ENCODE measurements around the gene TIMM10B. TPM values are rescaled to one million over a fixed set of nuclear protein-coding genes. Genes with fewer than 3 reads are reported as not detected.

The TIMM10B gene
- total RNA-seq, 1 experiment from 2014 or later, result 63.8 TPM

- H3K36me3 ChIP-seq (ENCODE audit: control insufficient read depth, insufficient read depth, low read length), result no peaks in the 10 kb centered on the region; the same call in 1 of the 2 replicates
- intact Hi-C loops (cut with micrococcal nuclease; ENCODE audit: unreplicated experiment), result no loop called here
- no peak overlapping the region for H3K27ac ChIP-seq (ENCODE audit: low read length)
- in situ Hi-C loops (cut with HindIII; ENCODE audit: low pct_unique_long_range_greater_than_20kb, low sequenced_read_pairs), result no loop called here
- no peaks in the 10 kb centered on the region for H3K4me1 ChIP-seq (ENCODE audit: control insufficient read depth, insufficient read depth, low read length)
- DNase-seq (ENCODE audit: low read depth, low spot score) (no peak), ATAC-seq (no peak)
- H3K27me3 ChIP-seq (ENCODE audit: control insufficient read depth, insufficient read depth, low read length), result no peaks in the 10 kb centered on the region
- no TSS peak for BruUV-seq (replicated peaks)
- no peak overlapping the region for H3K4me3 ChIP-seq (ENCODE audit: low read depth in 2 of 2, low read length in 2 of 2)
- no peaks in the 10 kb centered on the region for H3K9me3 ChIP-seq (ENCODE audit: control insufficient read depth, insufficient read depth, low read depth, low read length)
- ChIA-PET POLR2A (no interaction called here), CTCF (interaction anchor here (1.0 kb wide), 2 partner anchors 10 to 74 kb away, joined by 3 to 4 read pairs; no protein-coding TSS in a partner anchor)
- TF ChIP-seq CTCF (IDR thresholded peaks at IDR 0.05) (no peak), TCF7L2 (IDR thresholded peaks at IDR 0.05; ENCODE audit: low read depth, low read length) (no peak), REST (IDR thresholded peaks at IDR 0.05; ENCODE audit: insufficient read depth in 1 of 2, low read depth in 2 of 2, low read length in 1 of 2) (no peak), SIN3A (IDR thresholded peaks at IDR 0.05; ENCODE audit: borderline replicate concordance, insufficient read depth, low read depth, low read length) (no peak), POLR2AphosphoS5 (IDR thresholded peaks at IDR 0.05; ENCODE audit: low read depth, low read length) (no peak)
These were observed 28.1 kb upstream of the TIMM10B start for GRCh38 chr11:6453152-6453551.

- H3K27me3 ChIP-seq (ENCODE audit: control insufficient read depth, insufficient read depth, low read length), result no peaks in the 10 kb centered on the region
- ATAC-seq (no peak), DNase-seq (ENCODE audit: low read depth, low spot score) (no peak)
- H3K36me3 ChIP-seq (ENCODE audit: control insufficient read depth, insufficient read depth, low read length), result no peaks in the 10 kb centered on the region; the same call in 1 of the 2 replicates
- no peak overlapping the region for H3K27ac ChIP-seq (ENCODE audit: low read length)
- no peak overlapping the region for H3K4me3 ChIP-seq (ENCODE audit: low read depth in 2 of 2, low read length in 2 of 2)
- in situ Hi-C loops (cut with HindIII; ENCODE audit: low pct_unique_long_range_greater_than_20kb, low sequenced_read_pairs), result no loop called here
- no peaks in the 10 kb centered on the region for H3K9me3 ChIP-seq (ENCODE audit: control insufficient read depth, insufficient read depth, low read depth, low read length)
- TF ChIP-seq TCF7L2 (IDR thresholded peaks at IDR 0.05; ENCODE audit: low read depth, low read length) (no peak), SIN3A (IDR thresholded peaks at IDR 0.05; ENCODE audit: borderline replicate concordance, insufficient read depth, low read depth, low read length) (no peak), POLR2AphosphoS5 (IDR thresholded peaks at IDR 0.05; ENCODE audit: low read depth, low read length) (no peak), REST (IDR thresholded peaks at IDR 0.05; ENCODE audit: insufficient read depth in 1 of 2, low read depth in 2 of 2, low read length in 1 of 2) (no peak), CTCF (IDR thresholded peaks at IDR 0.05) (no peak)
- ChIA-PET POLR2A (interaction anchor here (0.9 kb wide), 1 partner anchor 10 kb away, joined by 3 read pairs; no protein-coding TSS in a partner anchor), CTCF (no interaction called here)
- intact Hi-C loops (cut with micrococcal nuclease; ENCODE audit: unreplicated experiment), result no loop called here
- H3K4me1 ChIP-seq (ENCODE audit: control insufficient read depth, insufficient read depth, low read length), result no peaks in the 10 kb centered on the region
- BruUV-seq (replicated peaks), result no TSS peak
These were observed 26.2 kb upstream of the TIMM10B start for GRCh38 chr11:6455070-6455469.
